ENCODE results near the gene CTU1.

CTU1 gene

DNA sequence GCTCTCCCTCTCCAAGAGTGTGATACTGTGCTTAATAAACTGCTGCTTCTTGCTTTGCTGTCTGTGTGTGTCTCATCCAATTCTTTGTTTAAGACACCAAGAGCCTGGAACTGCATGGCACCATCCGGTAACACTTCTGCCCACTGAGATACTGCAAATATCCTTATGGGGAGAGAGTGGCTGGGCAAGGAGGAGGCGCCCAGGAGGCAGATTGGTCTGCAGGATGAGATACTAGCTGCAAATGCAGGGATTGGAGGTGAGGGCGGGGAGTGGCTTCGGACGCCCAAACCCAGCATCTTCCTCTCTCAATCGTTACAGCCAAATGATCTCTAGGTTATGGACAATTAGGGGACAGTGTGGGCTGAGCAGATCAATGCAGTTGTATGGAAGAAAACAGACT, 32.2 kb upstream of the CTU1 start:
- no peak overlapping the region for H3K4me3 ChIP-seq (ENCODE audit: control insufficient read depth, low read depth, low read length)
- no peak for TF ChIP-seq CTCF (IDR thresholded peaks at IDR 0.05; ENCODE audit: control insufficient read depth, insufficient read depth, low read depth, low read length, missing control alignments)
- no peak for DNase-seq (ENCODE audit: low read depth)

DNA sequence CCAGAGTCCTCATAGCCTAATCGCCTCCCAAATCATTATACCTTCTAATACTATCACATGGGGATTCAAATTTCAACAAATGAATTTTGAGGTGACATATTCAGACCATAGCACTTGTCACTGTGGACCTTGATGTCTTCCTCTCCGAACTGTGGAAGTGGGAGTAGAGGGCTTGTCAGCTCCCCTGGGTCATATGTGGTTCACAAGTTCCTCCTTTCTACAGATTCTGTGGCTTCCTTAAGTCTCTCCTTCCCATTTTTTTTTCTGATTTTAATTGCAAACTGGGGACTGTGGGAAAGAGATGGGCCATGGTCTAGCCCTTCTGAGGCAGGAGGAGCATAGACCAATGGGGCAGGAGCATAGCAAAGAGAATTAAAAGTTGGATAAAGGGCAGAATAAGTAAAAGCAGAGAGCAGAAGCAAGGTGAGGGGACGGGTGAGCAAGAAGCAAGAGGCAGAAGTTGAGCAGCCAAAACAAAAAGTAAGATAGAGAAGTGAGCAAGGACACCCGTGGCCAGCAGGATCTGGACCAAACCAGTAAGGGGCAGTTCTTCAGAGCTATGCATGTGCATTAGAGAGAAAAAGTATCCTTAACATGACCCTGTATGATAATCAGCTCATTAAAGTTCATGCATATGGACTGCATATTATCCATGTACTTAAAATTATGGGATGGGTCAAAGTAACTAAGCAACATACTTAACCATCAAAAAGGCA, 31.2 kb upstream of the CTU1 start:
- no peak for DNase-seq (ENCODE audit: low read depth)
- H3K4me3 ChIP-seq (ENCODE audit: control insufficient read depth, low read depth, low read length): no peak overlapping the region
- no peak for TF ChIP-seq CTCF (IDR thresholded peaks at IDR 0.05; ENCODE audit: control insufficient read depth, insufficient read depth, low read depth, low read length, missing control alignments)

DNA sequence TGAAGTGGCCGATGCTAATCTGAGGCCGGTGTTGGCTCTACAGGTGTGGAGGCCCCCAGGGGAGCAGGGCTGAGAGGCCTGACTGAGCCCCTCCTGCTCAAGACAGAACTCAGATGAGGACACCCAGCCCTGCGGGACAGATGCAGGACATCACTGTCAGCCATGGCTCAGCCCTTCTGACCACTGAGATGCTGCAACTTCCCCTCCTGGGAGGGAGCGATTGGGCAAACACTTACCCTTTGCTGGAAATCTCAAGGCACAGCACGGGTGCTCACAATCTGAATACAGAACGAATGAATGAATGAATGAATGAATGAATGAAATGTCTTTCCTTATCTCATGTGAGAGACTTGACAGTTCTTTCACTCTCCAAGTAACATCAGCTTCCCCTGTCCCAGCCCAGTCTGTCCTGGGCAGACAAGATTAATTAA, 30.4 kb upstream of the CTU1 start:
- no peak for TF ChIP-seq CTCF (IDR thresholded peaks at IDR 0.05; ENCODE audit: control insufficient read depth, insufficient read depth, low read depth, low read length, missing control alignments)
- no peak for DNase-seq (ENCODE audit: low read depth)
- no peak overlapping the region for H3K4me3 ChIP-seq (ENCODE audit: control insufficient read depth, low read depth, low read length)

DNA sequence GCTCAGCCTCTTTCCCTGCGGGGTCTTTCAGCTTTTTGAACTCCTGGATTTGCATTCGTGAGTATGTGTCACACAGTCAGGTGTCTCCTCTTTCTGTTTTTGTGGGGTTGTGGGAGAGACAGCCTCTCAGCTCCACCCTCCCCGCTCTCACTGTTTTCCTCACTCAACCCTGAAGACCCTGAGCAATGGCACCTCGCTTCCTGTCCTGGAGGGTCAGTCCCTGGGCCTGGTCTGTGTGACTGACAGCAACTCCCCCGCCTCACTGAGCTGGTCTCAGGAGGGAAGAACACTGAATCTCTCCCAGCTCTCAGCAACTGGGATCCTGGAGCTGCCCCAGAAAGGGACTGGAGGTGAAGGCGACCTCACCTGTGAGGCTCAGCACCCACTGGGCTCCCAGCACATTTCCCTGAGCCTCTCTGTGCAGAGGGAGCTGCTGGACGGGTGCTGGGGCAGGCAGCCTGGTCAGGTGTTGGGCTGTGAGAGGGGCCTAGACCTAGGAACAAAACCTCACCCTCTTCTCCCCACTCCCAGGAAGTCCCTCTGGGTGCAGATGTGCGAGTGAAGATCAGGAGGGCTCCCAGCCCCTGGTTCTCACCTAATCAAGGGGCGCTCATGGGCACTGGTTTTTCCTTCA, 29.7 kb upstream of the CTU1 start:
- TF ChIP-seq CTCF (IDR thresholded peaks at IDR 0.05; ENCODE audit: control insufficient read depth, insufficient read depth, low read depth, low read length, missing control alignments): no peak
- H3K4me3 ChIP-seq (ENCODE audit: control insufficient read depth, low read depth, low read length): no peak overlapping the region
- DNase-seq (ENCODE audit: low read depth): no peak

DNA sequence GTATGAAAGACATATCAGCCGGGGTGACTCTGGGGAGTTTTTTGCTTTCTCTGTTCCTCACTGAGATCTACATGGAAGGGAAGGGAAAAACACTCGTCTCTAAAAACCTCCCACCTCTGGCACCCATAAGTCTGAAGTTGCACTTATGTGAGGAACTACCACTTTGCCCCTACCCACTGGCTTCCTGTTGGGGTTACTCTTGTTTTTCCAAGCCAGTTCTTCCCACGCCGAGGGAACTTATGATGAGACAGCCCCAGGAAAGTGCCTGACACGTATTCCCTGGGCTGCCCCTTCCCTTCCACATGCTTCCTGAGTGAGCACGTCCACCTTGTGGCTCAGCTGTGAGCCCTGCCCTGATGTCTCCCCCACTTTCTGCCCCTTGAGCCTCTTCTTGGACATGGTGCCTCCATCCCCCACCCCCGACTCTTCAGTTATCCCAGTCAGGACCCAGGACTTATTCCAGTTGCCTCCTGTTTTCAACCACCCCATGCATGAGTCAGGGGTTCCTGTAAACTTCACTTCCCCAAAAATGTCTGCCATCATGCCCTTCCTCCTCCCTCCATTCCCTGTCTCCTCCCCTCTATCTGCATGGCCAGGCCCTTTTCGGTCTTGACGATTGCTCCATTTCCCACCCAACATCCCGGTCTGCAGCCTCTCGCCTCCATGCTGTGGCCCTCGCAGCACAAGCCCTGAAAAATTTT, 28.8 kb upstream of the CTU1 start:
- no peak overlapping the region for H3K4me3 ChIP-seq (ENCODE audit: control insufficient read depth, low read depth, low read length)
- DNase-seq (ENCODE audit: low read depth): no peak
- TF ChIP-seq CTCF (IDR thresholded peaks at IDR 0.05; ENCODE audit: control insufficient read depth, insufficient read depth, low read depth, low read length, missing control alignments): no peak

- TF ChIP-seq CTCF (IDR thresholded peaks at IDR 0.05; ENCODE audit: control insufficient read depth, insufficient read depth, low read depth, low read length, missing control alignments): no peak
- no peak overlapping the region for H3K4me3 ChIP-seq (ENCODE audit: control insufficient read depth, low read depth, low read length)
- no peak for DNase-seq (ENCODE audit: low read depth)
These were observed 28.0 kb upstream of the CTU1 start for GRCh38 chr19:51135986-51136762.
